ENCODE results near the gene TCF7L2.

The TCF7L2 gene

DNA sequence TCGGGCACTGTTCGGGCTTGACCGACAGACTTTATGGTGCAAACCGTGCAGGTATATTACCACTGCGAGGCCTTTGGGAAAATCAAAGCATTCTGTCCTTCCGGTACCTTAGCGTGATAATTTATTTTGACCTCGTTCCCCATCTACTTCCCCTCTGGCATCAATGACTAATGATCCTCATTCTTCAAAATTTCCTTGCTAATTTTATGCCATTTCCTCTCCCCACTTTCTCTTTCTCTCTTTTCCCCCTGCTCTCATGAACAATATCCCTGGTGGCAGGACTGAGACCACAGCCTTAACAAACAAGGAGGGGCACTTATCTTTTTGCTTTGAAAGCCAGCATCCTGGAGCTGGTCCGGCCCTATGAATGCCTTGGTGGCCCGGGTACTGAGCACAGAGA is 210.6 kb downstream of the TCF7L2 start:
- TF ChIP-seq, protein P1, sequence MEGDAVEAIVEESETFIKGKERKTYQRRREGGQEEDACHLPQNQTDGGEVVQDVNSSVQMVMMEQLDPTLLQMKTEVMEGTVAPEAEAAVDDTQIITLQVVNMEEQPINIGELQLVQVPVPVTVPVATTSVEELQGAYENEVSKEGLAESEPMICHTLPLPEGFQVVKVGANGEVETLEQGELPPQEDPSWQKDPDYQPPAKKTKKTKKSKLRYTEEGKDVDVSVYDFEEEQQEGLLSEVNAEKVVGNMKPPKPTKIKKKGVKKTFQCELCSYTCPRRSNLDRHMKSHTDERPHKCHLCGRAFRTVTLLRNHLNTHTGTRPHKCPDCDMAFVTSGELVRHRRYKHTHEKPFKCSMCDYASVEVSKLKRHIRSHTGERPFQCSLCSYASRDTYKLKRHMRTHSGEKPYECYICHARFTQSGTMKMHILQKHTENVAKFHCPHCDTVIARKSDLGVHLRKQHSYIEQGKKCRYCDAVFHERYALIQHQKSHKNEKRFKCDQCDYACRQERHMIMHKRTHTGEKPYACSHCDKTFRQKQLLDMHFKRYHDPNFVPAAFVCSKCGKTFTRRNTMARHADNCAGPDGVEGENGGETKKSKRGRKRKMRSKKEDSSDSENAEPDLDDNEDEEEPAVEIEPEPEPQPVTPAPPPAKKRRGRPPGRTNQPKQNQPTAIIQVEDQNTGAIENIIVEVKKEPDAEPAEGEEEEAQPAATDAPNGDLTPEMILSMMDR (IDR thresholded peaks at IDR 0.05; ENCODE audit: control insufficient read depth, insufficient read depth, low read depth, low read length, missing control alignments) = no peak
- no peak overlapping the region for H3K4me3 ChIP-seq (ENCODE audit: control insufficient read depth, low read depth, low read length)
- DNase-seq (ENCODE audit: low read depth) = no peak

DNA sequence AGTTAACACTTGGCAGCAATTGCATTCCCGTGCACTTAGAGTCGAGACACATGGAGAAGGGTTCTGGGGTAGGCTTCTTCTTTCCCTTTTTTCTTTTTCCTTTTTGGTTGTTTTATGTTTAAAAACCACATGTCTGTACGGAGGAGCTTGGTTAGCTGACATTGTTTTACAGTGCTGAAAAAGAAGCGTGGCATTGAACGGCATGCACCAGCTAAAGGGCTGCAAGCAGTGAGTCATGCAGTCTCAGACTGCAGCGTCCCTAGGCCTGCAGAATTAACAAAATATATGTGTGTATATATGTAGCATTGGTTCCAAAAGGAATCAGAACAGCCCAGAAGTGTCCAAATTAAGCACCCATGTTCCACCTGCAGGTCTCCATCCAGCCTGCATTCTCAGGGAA is 211.0 kb downstream of the TCF7L2 start:
- DNase-seq (ENCODE audit: low read depth) = no peak
- no peak overlapping the region for H3K4me3 ChIP-seq (ENCODE audit: control insufficient read depth, low read depth, low read length)
- TF ChIP-seq, protein P1 (IDR thresholded peaks at IDR 0.05; ENCODE audit: control insufficient read depth, insufficient read depth, low read depth, low read length, missing control alignments) = no peak

DNA sequence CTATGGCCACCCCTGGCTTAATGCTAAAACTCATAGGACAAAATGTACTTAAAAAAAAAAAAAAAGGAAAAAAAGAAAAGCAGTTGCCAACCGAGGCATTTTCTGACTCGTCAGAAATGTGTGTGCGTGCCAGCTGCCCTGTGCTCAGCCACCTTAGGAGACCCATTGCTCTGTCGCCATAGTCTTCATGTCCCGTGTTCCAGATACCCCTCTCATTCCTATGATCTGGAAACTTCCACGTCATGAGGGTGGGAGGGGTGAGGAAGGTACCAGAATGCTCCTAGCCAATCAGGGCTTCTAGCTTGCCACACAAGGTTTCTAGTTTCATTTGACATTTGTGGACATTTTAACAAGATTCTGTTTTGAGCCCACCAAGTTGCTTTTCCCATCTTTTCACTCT is 212.9 kb downstream of the TCF7L2 start:
- H3K4me3 ChIP-seq (ENCODE audit: control insufficient read depth, low read depth, low read length) = no peak overlapping the region
- DNase-seq (ENCODE audit: low read depth) = no peak
- TF ChIP-seq, protein P1 (IDR thresholded peaks at IDR 0.05; ENCODE audit: control insufficient read depth, insufficient read depth, low read depth, low read length, missing control alignments) = no peak

DNA sequence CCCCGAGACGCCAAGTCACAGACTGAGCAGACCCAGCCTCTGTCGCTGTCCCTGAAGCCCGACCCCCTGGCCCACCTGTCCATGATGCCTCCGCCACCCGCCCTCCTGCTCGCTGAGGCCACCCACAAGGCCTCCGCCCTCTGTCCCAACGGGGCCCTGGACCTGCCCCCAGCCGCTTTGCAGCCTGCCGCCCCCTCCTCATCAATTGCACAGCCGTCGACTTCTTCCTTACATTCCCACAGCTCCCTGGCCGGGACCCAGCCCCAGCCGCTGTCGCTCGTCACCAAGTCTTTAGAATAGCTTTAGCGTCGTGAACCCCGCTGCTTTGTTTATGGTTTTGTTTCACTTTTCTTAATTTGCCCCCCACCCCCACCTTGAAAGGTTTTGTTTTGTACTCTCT is 215.6 kb downstream of the TCF7L2 start:
- TF ChIP-seq, protein P1 (IDR thresholded peaks at IDR 0.05; ENCODE audit: control insufficient read depth, insufficient read depth, low read depth, low read length, missing control alignments) = no peak

DNA sequence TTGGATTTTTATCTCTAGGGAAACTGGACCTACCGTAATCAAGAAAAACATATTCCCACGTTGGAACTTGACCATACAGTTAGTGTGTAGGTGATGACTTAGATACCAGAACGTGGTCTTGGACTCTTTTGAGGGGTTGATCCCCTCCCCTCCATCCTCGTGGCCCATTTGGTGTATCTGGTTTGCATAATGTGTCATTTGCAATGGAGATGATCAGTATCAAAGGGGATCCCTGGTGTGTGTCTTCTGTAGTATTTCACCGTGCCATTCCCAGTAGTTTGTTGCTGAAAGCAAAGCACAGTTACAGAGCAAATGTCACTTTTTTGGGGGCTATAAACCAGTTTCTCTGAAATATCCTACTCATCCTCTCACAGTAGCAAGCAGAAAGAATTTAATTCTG is 217.7 kb downstream of the TCF7L2 start:
- TF ChIP-seq, protein P1 (IDR thresholded peaks at IDR 0.05; ENCODE audit: control insufficient read depth, insufficient read depth, low read depth, low read length, missing control alignments) = no peak
- no peak overlapping the region for H3K4me3 ChIP-seq (ENCODE audit: control insufficient read depth, low read depth, low read length)
- DNase-seq (ENCODE audit: low read depth) = no peak

More for the DNA sequence above, 215.6 kb downstream of the TCF7L2 start:
- no peak for DNase-seq (ENCODE audit: low read depth)
- no peak overlapping the region for H3K4me3 ChIP-seq (ENCODE audit: control insufficient read depth, low read depth, low read length)

DNA sequence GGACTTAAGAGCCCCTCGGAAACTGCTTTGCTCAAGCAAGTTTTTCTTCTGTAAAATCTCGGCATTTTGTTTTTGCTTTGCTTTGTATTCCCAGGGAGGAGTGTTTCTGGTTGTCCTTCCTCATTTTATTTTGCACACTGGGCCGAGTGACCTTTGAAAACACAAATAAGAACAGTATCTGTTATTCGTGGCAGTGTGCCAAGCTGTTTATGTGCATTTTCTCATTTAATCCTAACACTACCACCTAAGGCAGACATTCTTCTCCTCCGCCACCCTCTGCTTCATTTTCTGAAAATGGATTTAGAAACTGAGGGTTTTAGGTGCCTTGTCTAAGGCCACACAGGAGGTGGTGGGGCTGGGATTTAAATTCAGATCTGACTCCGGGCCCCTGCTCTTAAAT is 218.5 kb downstream of the TCF7L2 start:
- TF ChIP-seq, protein P1 (IDR thresholded peaks at IDR 0.05; ENCODE audit: control insufficient read depth, insufficient read depth, low read depth, low read length, missing control alignments) = no peak
- no peak for DNase-seq (ENCODE audit: low read depth)
- H3K4me3 ChIP-seq (ENCODE audit: control insufficient read depth, low read depth, low read length) = no peak overlapping the region

DNA sequence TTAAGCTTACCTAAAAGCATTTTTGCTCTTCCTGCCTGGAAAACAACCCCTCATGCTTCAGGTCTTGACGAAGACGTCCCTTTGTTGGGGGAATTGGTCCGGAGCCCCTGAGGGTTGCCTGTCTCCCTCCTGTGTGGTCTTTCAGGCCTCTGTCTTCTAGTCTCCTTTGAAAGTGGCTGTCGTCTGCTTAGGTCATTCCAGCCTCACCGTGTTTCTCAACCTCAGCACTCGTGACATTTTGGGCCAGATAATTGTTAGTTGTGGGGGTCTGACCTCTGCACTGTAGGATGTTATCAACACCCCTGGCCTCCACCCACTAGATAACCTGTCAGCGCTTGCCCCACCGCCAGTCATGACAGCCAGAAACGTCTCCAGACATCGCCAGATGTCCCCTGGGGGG is 219.1 kb downstream of the TCF7L2 start:
- no peak for DNase-seq (ENCODE audit: low read depth)
- TF ChIP-seq, protein P1 (IDR thresholded peaks at IDR 0.05; ENCODE audit: control insufficient read depth, insufficient read depth, low read depth, low read length, missing control alignments) = no peak
- no peak overlapping the region for H3K4me3 ChIP-seq (ENCODE audit: control insufficient read depth, low read depth, low read length)

Data from AG09309 (cell line).